GM20431 (cell line): Measurements from ENCODE around the gene HOXC10.

Source experiments
- in situ Hi-C: fragments of 300-500 bp; cut with MseI, MboI; formaldehyde crosslinking; loops from one replicate; pipeline ENCODE4 v1.15.0; 2020; ENCODE audit warnings: low sequenced_read_pairs; ENCODE audit not compliant: unreplicated experiment

The HOXC10 gene

DNA sequence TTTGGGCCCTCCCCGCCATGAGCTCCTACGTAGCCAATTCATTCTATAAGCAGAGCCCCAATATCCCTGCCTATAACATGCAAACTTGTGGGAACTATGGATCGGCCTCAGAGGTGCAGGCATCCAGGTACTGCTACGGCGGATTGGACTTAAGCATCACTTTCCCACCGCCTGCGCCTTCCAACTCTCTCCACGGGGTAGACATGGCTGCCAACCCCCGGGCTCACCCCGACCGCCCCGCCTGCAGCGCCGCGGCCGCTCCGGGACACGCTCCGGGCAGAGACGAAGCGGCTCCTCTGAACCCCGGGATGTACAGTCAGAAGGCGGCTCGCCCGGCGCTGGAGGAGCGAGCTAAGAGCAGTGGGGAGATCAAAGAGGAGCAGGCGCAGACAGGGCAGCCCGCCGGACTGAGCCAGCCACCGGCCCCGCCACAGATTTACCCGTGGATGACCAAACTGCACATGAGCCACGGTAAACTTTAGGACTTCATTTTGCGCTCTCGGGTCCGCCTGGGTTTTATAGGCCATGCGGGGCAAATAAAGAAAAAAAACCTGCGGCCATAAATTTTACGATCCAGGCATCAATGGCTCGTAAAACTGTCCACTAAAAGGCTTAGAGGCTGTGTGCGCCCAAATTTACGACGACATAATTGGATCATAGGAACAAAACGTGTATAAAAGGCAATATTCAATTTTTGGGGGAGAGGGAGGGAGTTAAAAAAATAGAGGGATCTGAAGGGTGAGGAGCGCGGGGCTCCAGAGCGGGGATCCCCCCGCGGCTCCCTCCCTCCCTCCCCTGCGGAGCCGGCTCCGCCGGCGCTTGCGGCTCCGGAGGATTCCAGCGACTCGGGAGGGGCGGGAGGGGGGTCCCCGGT lies 48.4 kb downstream of the HOXC10 start:
- in situ Hi-C loops: loop anchor here (10.0 kb wide), 1 partner anchor 161 kb away; no protein-coding TSS in a partner anchor

DNA sequence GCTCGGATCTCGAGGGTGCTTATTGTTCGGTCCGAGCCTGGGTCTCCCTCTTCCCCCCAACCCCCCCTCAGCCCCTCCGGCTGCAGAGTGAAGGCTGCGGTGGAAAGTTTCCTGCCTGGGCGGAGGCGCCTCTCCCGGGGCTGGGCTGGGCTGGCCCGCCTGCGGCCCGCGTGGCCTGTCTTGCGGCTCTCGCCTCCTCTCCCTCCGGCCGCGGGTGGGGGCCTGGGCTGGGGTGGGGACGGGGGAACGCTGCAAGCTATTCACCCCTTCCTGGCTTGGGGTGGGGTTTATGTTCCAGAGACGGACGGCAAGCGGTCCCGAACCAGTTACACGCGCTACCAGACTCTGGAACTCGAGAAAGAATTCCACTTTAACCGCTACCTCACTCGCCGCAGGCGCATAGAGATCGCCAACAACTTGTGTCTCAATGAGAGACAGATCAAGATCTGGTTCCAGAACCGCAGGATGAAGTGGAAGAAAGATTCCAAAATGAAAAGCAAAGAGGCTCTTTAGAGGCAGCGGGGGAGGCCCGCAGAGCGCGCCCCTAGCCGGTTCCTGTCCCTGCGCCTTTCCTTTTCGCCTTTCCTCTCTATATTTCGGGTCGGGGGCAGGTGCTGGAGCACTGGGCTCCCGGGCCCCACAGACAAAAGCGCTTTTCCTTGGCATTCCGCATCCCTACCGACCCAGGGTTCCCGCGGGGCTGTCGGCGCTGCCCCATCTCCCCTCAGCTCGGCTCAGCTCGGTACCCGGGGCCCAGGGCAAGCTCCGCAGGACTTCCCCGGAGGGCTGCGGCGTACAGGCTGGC lies 49.2 kb downstream of the HOXC10 start:
- in situ Hi-C loops: loop anchor here (10.0 kb wide), 1 partner anchor 161 kb away; no protein-coding TSS in a partner anchor

DNA sequence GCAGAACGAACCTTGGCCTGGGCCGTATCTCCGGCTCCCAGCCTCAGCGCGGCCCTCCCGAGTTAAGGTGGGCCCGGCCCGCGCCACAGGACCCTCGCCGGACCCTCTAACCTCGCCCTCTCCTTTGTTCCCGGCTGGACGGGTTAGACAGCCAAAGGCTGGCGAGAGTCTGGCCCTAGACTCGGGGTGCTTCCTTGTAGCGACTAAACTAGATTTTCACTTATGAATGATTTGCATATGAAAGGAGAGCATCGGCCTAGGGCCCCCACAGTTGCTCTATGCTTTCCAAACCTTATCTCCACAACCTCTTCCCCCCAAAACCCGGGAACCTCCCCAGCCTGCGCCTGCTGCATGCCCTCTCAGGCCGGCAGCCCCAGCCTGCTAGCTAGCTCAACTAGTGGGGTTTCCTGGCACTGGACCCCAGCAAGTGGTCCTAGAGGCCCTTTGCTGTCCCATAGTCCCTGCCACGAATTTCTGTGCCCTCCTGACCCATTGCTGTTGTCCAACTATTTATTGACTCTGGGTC lies 49.9 kb downstream of the HOXC10 start:
- in situ Hi-C loops: loop anchor here (10.0 kb wide), 1 partner anchor 160 kb away; no protein-coding TSS in a partner anchor

DNA sequence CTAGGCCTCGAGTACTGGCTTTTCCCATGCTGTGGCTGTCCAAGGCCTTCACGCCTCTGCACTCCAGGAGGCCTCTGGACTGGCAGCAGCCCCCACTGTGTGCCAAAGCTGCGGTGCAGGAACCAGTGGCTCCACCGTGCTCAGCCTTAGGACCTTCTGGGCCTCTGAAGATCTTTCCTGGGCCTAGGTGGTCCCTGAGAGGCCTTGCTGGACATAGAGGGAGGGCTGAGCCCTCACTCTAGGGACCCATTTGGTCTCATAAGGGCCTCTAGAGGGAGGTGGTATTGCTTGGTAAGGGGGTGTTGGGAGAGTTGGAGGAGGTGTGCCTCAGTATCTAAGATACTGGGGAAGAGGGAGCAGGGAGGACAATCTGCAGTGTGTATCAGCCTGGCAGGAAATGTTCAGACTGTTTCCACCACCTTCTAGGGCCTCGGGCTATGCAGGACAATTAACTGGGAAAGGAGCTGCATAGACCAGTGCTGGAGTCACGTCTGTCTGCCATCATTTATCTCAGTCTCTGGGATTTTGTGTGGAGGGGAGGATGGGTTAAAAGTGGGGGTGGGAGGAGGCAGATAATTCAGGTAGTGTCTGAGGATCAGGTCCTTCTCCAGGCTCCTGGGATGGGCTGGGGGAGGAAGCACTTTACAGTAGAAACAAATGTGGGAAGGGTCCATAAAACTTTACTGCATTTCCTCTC lies 50.8 kb downstream of the HOXC10 start:
- in situ Hi-C loops: loop anchor here (10.0 kb wide), 1 partner anchor 159 kb away; no protein-coding TSS in a partner anchor

DNA sequence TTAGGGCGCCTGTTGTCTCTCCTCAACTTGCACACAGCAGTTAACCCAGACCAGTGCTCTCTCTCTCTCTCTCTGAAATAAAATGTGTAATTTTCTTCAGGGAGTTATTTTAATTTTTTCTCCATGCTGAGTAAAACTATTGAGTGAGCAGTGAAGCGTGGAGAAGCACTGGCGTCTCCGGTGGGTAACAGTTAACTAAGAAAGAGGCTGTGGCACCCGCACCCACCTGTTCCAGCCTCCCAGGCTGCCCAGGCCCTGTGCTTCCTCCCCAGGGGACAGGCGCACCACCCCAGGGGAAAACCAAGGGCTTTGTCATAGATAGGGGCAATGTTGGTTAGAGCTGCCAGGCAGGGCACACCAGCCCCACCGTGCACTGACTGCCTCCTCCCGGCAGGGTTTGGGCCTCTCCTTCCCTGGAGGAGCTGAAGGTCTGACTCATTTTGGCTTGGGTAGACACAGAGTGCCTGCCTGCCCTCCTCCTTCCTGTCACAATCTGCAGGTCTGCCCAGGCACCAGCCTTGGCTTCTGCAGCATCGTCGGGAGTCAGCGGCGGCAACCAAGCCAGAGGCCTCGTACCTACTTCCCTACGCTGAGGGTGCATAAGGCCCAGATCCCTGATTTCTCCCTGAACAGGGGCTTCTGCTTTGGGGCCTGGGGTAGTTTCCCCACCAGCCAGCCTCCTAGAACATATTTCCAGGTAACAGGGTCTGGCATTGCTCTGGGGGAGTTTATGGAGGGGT lies 51.8 kb downstream of the HOXC10 start:
- in situ Hi-C loops: loop anchor here (10.0 kb wide), 1 partner anchor 158 kb away; no protein-coding TSS in a partner anchor

DNA sequence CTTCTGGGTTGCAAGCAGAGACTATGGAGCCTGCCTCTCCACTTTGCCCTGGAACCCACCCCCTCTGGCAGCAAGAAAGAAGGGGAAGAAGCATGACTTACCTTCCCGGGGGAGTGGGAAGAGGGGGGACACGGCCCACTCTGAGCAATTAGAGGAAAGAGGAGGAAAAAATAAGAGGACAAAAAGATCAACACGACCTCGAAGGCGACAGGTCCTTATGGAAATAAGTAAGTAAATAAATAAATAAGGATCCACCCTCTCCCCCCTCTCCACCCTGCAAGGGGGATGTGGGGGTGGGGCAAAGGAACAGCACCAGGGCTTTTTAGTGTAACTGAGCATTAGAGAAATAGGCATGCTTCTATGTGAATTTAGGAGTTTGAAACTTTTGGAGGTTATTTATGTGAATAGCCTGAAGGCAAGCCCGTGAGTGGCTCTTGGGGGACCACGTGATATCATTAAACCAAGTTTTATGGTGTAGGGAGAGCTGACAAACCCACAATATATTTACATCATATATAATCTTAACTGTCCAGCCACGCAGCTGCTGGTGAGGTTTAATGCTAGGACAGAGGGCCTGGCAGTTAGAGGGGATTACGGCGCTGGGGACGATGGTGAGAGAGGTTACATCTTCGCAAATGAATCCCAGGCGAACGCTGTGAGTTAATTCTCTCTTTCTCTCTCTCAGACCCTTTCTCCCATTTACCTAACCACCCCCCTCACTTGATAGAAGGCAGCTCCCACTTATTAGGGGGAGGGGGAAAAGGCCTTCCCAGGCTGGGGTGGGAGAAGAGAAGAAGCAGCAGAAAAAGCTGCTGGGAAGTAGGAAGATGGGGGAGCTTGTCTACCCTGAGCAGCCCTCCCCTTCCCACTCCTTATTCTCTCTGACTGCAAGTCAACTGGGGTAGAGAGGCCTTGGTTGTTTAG lies 52.7 kb downstream of the HOXC10 start:
- in situ Hi-C loops: loop anchor here (10.0 kb wide), 1 partner anchor 157 kb away; no protein-coding TSS in a partner anchor

DNA sequence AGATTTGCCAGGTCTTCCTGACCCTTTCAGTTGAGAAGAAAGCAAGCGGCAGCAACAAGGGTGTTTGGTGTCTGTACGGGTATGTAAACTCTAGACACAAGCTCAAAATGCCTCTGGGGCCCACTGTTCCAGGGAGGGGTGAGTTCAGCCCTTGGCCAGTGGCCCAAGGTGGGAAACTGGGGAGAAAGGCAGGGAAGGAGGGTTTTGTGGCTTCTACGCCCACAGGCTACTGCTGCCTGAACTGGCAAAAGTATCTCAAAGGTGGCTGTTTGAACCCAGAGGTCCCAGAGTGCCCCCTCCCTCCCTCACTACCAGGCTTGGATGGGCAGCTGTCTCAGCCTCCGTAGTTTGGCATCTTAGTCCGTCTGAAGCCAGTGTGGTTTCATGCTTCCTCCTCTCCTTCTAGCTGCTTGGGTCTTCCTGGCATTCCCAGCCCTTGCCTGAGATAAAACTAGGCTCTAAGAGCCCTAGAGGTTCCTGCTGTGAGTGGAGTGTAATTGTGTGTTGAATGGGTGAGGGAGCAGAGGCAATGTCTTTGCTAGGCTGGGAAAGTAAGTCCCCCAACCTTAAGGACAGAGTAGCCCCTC lies 53.4 kb downstream of the HOXC10 start:
- in situ Hi-C loops: loop anchor here (10.0 kb wide), 1 partner anchor 156 kb away; no protein-coding TSS in a partner anchor

DNA sequence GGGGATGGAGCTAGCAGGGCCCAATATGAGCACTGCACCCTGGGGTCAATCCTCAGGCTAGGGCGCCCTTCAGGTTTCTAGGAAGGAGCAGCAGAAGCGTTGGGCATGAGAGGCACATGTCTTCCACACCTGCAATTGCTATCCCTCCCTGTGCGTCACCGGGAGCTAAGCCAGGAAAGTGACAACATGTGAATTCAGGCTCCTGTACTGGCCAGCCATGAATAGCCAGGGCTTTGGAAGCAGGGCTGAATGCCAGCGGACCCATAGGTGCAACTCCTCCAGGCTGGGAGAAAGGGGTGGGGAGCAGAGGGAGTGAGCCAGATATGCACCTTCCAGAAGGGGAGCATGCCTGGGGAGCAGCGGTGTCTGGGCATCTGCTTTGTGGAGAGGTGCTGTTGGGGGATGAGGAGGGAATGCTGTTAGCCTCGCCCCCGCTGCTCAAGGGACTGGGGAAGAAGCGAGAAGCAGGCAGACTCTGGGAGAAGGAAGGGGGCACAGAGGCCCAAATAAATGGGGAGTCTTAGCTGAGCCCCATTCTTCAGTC lies 54.0 kb downstream of the HOXC10 start:
- in situ Hi-C loops: loop anchor here (10.0 kb wide), 1 partner anchor 156 kb away; no protein-coding TSS in a partner anchor

DNA sequence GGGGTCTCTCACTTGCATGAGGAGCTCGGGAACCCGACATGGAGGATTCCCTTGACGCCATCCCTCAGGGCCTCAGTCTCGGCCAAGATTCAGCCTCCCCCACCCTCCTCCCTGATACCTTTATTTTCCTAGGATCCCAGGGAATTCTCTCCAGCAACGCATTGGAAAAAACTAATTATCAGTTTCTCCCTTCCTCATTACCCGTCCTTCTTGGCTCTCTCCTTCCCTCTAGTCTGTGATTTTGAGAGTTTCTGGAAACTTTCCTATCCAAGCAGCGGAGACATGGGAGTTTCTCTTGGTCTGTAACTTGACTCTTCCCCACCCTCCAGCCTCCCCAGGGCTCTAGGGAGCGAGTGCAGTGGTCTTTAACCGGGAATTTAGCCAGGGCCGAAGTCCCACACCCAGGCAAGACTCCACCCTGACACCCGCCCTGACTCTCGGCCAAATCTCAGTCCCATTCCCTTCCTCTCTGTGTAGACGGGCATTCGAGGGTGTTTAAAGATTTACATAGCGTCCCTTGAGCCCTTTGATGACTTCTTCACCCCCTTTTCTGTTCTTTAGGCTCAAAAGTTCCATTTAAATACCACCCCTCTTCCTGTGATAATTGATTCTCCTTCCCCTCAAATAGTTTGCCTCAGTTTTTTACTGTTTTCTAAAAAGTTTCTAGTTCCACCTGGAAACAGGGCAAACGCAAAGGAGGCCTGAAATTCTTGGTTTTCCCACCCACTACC lies 54.6 kb downstream of the HOXC10 start:
- in situ Hi-C loops: loop anchor here (10.0 kb wide), 1 partner anchor 155 kb away; no protein-coding TSS in a partner anchor
